Measurements from ENCODE around the gene HSCB.

HSCB gene

GRCh38 chr22:28774378-28774777 is 32.5 kb downstream of the HSCB start:
- no peaks in the 10 kb centered on the region for H3K4me1 ChIP-seq (ENCODE audit: control insufficient read depth, insufficient read depth, low read length)
- no peak overlapping the region for H3K9ac ChIP-seq (ENCODE audit: low read length)

GRCh38 chr22:28779833-28780232 is 38.0 kb downstream of the HSCB start:
- peaks cover 6% of the 10 kb centered on the region for H3K4me1 ChIP-seq (ENCODE audit: control insufficient read depth, insufficient read depth, low read length)
- no peaks in the 10 kb centered on the region for H3K9me3 ChIP-seq (ENCODE audit: control insufficient read depth, low read length)
- H3K4me3 ChIP-seq (ENCODE audit: low read length), result no peak overlapping the region
- peaks cover 3% of the 10 kb centered on the region for H3K36me3 ChIP-seq (ENCODE audit: control insufficient read depth, insufficient read depth, low read length)
- H3K27me3 ChIP-seq (ENCODE audit: control insufficient read depth, insufficient read depth, low read length), result no peaks in the 10 kb centered on the region
- H3K9ac ChIP-seq (ENCODE audit: low read length), result no peak overlapping the region

More at GRCh38 chr22:28774378-28774777, 32.5 kb downstream of the HSCB start:
- H3K36me3 ChIP-seq (ENCODE audit: control insufficient read depth, insufficient read depth, low read length), result no peaks in the 10 kb centered on the region
- no peaks in the 10 kb centered on the region for H3K27me3 ChIP-seq (ENCODE audit: control insufficient read depth, insufficient read depth, low read length)
- no peaks in the 10 kb centered on the region for H3K9me3 ChIP-seq (ENCODE audit: control insufficient read depth, low read length)
- H3K4me3 ChIP-seq (ENCODE audit: low read length), result no peak overlapping the region

GRCh38 chr22:28780296-28780695 is 38.5 kb downstream of the HSCB start:
- Histone ChIP-seq H3K4me1 (ENCODE audit: control insufficient read depth, insufficient read depth, low read length) (peaks cover 6% of the 10 kb centered on the region), H3K4me3 (ENCODE audit: low read length) (no peak overlapping the region), H3K9ac (ENCODE audit: low read length) (no peak overlapping the region), H3K27me3 (ENCODE audit: control insufficient read depth, insufficient read depth, low read length) (no peaks in the 10 kb centered on the region), H3K9me3 (ENCODE audit: control insufficient read depth, low read length) (no peaks in the 10 kb centered on the region), H3K36me3 (ENCODE audit: control insufficient read depth, insufficient read depth, low read length) (peaks cover 3% of the 10 kb centered on the region)

- H3K9ac ChIP-seq (ENCODE audit: low read length), result peak overlapping the region; percentile 22
- peaks cover 3% of the 10 kb centered on the region for H3K36me3 ChIP-seq (ENCODE audit: control insufficient read depth, insufficient read depth, low read length)
- H3K9me3 ChIP-seq (ENCODE audit: control insufficient read depth, low read length), result no peaks in the 10 kb centered on the region
- H3K27me3 ChIP-seq (ENCODE audit: control insufficient read depth, insufficient read depth, low read length), result no peaks in the 10 kb centered on the region
- H3K4me3 ChIP-seq (ENCODE audit: low read length), result no peak overlapping the region
- H3K4me1 ChIP-seq (ENCODE audit: control insufficient read depth, insufficient read depth, low read length), result peaks cover 6% of the 10 kb centered on the region
Measured at GRCh38 chr22:28783786-28784671, 42.2 kb downstream of the HSCB start.

GRCh38 chr22:28788601-28789000 is 46.8 kb downstream of the HSCB start:
- H3K27me3 ChIP-seq (ENCODE audit: control insufficient read depth, insufficient read depth, low read length), result no peaks in the 10 kb centered on the region
- H3K4me3 ChIP-seq (ENCODE audit: low read length), result no peak overlapping the region
- no peak overlapping the region for H3K9ac ChIP-seq (ENCODE audit: low read length)
- H3K36me3 ChIP-seq (ENCODE audit: control insufficient read depth, insufficient read depth, low read length), result no peaks in the 10 kb centered on the region
- H3K9me3 ChIP-seq (ENCODE audit: control insufficient read depth, low read length), result no peaks in the 10 kb centered on the region
- H3K4me1 ChIP-seq (ENCODE audit: control insufficient read depth, insufficient read depth, low read length), result peaks cover 6% of the 10 kb centered on the region

- H3K9ac ChIP-seq (ENCODE audit: low read length), result no peak overlapping the region
- no peaks in the 10 kb centered on the region for H3K27me3 ChIP-seq (ENCODE audit: control insufficient read depth, insufficient read depth, low read length)
- H3K9me3 ChIP-seq (ENCODE audit: control insufficient read depth, low read length), result no peaks in the 10 kb centered on the region
- H3K4me1 ChIP-seq (ENCODE audit: control insufficient read depth, insufficient read depth, low read length), result peaks cover 14% of the 10 kb centered on the region
- H3K4me3 ChIP-seq (ENCODE audit: low read length), result no peak overlapping the region
- peaks cover 16% of the 10 kb centered on the region for H3K36me3 ChIP-seq (ENCODE audit: control insufficient read depth, insufficient read depth, low read length)
Measured at GRCh38 chr22:28791124-28791523, 49.3 kb downstream of the HSCB start.

- Histone ChIP-seq H3K9me3 (ENCODE audit: control insufficient read depth, low read length) (no peaks in the 10 kb centered on the region), H3K4me3 (ENCODE audit: low read length) (no peak overlapping the region), H3K4me1 (ENCODE audit: control insufficient read depth, insufficient read depth, low read length) (peaks cover 22% of the 10 kb centered on the region), H3K9ac (ENCODE audit: low read length) (no peak overlapping the region), H3K27me3 (ENCODE audit: control insufficient read depth, insufficient read depth, low read length) (no peaks in the 10 kb centered on the region), H3K36me3 (ENCODE audit: control insufficient read depth, insufficient read depth, low read length) (peaks cover 24% of the 10 kb centered on the region)
Measured at GRCh38 chr22:28791841-28792490, 50.1 kb downstream of the HSCB start.

- Histone ChIP-seq H3K4me1 (ENCODE audit: control insufficient read depth, insufficient read depth, low read length) (peaks cover 27% of the 10 kb centered on the region), H3K36me3 (ENCODE audit: control insufficient read depth, insufficient read depth, low read length) (peaks cover 26% of the 10 kb centered on the region), H3K9me3 (ENCODE audit: control insufficient read depth, low read length) (no peaks in the 10 kb centered on the region), H3K4me3 (ENCODE audit: low read length) (no peak overlapping the region), H3K27me3 (ENCODE audit: control insufficient read depth, insufficient read depth, low read length) (no peaks in the 10 kb centered on the region), H3K9ac (ENCODE audit: low read length) (no peak overlapping the region)
Measured at GRCh38 chr22:28792491-28793383, 50.9 kb downstream of the HSCB start.

GRCh38 chr22:28793976-28794584 is 52.2 kb downstream of the HSCB start:
- Histone ChIP-seq H3K4me1 (ENCODE audit: control insufficient read depth, insufficient read depth, low read length) (peaks cover 27% of the 10 kb centered on the region), H3K36me3 (ENCODE audit: control insufficient read depth, insufficient read depth, low read length) (peaks cover 31% of the 10 kb centered on the region), H3K9me3 (ENCODE audit: control insufficient read depth, low read length) (no peaks in the 10 kb centered on the region), H3K9ac (ENCODE audit: low read length) (no peak overlapping the region), H3K4me3 (ENCODE audit: low read length) (no peak overlapping the region), H3K27me3 (ENCODE audit: control insufficient read depth, insufficient read depth, low read length) (no peaks in the 10 kb centered on the region)

GRCh38 chr22:28795071-28795693 is 53.3 kb downstream of the HSCB start:
- Histone ChIP-seq H3K4me1 (ENCODE audit: control insufficient read depth, insufficient read depth, low read length) (peaks cover 27% of the 10 kb centered on the region), H3K9ac (ENCODE audit: low read length) (peak overlapping the region; percentile 45), H3K9me3 (ENCODE audit: control insufficient read depth, low read length) (no peaks in the 10 kb centered on the region), H3K27me3 (ENCODE audit: control insufficient read depth, insufficient read depth, low read length) (no peaks in the 10 kb centered on the region), H3K36me3 (ENCODE audit: control insufficient read depth, insufficient read depth, low read length) (peaks cover 31% of the 10 kb centered on the region), H3K4me3 (ENCODE audit: low read length) (no peak overlapping the region)

Data from mucosa of stomach (tissue), 1 donor.